CD4-positive, alpha-beta T cell treated with Interleukin-15 for 1 hour (primary cell): ENCODE results near the gene TBC1D14.
"Not testable (repeated sequence)": the region's sequence is repeated elsewhere in the genome, so short reads cannot be mapped to it uniquely, and the experiment has no call there.

Source experiments
- DNase-seq: peaks from one replicate; pipeline ENCODE4 v3.0.0-alpha.2; 2020

TBC1D14 gene

DNA sequence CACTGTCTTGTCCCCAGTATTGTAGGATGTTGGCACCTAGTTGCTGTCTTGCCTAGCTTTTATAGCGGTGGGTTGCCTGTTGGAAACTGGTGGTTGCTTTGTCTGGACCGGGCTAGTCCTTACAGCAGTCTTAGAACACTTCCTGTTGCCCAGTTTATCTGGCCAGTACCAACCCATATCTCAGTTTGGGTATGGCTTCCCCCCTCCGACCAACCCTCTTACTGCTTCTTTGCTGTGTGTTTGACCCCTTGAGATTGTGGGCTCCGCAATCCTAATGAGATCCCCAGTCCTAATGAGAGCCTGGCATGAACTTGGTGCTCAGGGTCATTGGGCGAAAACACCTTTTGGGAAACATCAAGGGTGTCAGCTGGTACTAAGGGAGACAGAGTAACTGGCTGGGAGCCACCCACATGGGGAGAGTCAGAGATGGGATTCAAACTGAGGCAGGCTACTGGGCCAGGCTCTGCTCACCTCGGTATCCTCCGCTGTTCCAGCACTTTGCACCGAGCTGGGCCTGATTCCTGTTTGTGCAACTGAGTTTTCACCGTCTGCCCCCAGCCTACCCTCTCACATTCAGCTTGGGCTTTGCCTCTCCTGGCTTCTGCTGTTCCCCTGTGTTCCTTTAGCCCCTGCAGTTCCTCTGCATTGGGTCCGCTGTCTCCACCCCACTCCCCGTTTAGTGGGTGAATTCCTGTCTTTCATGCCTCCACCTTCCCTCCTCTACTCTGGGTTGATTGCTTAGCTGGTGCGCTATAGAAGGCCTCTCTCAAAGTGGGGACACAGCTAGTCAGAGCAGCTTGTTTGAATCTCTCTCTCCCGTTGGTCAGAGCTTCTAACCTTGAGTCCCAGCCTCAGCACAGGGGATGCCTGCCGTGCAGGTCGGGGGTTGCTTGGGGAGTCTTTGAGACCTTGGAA, 1.6 kb downstream of the TBC1D14 start:
- no peak for DNase-seq

DNA sequence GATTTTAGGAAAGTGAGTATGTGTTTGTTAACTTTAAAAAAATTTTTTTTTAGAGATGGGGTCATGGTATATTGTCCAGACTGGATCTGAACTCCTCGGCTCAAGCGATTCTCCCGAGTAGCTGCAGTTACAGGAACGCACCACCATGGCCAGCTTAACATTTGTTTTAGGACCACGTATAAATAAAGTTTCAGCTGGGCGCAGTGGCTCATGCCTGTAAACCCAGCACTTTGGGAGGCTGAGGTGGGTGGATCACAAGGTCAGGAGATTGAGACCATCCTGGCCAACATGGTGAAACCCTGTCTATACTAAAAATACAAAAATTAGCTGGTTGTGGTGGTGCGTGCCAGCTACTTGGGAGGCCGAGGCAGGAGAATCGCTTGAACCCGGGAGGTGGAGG, 2.3 kb downstream of the TBC1D14 start:
- DNase-seq, result not testable (repeated sequence)

DNA sequence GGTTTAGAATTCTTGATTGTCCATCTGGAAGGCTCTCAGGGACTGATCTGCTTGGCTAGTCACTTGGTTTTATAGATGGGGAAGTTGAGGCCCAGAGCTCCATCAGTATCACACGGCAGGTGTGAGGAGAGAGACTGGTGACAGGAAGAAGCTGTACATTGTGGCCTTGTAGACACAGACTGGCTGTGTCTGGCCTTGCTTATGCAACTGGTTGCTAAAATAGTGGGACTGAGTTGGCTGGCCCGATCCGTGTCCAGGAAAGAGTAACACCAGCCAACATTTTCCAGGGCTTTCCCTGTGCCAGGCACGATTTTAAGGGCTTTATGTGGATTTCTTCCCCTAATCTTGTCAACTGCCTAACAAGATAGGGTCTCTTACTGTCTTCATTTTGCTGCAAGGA, 2.8 kb downstream of the TBC1D14 start:
- DNase-seq, result no peak

GRCh38 chr4:6913350-6913905, 3.8 kb downstream of the TBC1D14 start:
- DNase-seq, result no peak

DNA sequence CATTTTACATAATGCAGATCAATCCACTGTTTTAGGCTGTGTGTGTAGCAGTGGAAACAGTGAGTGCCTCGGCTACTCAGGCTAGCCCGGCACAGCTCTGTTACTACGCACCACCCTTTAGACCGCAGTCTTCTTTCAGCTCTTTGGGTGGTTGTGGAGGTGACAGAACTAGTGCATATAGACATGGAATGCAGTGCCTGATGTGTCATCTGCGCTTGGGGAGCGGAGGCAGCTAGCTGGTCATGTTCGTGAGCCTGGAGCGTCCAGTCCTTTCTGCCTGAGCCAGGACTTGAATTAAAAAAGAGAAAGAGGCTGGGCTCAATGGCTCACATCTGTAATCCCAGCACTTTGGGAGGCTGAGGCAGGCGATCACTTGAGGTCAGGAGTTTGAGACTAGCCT, 4.8 kb downstream of the TBC1D14 start:
- DNase-seq, result no peak

- no peak for DNase-seq
Measured at GRCh38 chr4:6915041-6916005, 5.7 kb downstream of the TBC1D14 start.

- DNase-seq, result no peak
Measured at GRCh38 chr4:6916069-6916586, 6.5 kb downstream of the TBC1D14 start.

DNA sequence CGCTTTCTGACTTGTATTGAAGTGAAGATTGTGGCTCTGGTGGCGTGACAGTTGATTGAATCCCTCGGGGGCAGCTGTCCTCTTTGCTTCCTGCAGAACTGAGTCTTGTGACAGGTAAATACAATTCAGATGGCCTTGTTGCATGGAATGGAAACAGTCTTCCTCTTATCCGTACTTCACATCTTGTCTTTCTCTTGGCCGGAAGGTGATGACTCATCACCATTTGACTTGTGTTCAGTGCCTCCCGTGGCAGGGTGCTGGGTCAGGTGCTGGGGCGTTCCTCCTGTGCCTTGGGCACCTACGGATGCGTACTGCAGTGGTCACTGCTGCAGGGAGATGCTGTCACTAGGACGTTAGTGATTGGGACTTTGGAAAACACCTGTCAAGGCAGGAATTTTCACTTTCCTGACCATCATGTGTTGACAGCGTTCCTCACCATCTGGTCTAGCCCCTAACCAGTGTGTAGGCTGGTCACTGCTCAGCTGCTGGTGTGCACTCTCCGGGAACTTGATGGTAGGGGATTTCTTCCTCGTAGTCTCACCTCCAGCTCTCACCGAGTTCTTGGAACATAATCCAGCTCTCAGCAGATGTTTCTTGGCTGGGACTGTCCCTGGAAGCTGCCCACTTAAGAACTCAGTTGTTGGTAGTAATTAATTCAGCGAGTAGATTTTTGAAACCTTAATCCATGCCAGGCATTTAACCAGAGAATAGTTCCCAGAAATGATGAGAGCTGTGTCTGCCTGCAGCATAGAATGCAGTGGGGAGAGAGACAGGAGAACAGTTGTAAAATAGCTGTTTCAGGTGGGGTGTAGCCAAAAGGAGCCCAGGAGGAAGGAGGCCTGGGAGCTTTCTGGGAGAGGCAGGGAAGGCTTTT, 7.2 kb downstream of the TBC1D14 start:
- DNase-seq, result peak; percentile 64

DNA sequence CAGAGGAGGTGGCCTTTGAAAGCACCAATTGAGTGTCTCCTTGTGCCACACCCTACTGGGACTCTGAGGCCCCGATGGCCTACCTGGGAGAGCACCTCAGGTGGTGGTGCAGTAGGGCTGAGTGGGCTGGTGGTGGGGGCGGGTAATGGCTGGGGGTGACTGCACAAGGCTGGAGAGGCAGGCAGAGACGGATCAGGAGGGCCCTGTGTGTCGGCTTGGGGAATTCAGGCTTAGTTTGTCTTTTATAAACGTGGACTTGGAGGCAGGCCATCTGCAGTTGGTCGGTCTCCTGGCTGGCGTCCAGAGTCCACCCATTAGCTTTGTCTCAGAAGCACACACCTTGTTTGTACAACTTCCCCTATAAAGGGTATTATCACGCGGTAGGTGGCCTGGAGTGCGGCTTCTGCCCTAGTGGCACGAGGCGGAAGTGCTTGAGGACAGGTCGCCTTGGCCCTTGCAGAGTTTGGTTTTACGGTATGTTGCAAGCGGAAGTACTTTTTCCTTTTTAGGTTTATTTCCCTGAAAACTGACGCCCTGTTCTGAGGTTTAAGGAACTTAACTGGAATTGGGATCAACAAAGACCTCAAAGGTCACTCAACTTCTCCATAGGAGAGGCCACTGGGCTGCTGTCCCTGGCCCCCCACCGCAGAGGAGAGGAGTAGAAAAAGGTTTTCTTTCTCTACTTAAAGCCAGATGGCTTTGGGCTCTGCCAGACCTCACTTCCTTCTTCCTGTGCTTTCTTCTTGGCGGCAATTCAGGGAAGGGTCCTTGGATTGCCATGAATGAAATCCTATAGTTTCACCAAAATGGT, 8.0 kb downstream of the TBC1D14 start:
- DNase-seq, result peak; percentile 71

DNA sequence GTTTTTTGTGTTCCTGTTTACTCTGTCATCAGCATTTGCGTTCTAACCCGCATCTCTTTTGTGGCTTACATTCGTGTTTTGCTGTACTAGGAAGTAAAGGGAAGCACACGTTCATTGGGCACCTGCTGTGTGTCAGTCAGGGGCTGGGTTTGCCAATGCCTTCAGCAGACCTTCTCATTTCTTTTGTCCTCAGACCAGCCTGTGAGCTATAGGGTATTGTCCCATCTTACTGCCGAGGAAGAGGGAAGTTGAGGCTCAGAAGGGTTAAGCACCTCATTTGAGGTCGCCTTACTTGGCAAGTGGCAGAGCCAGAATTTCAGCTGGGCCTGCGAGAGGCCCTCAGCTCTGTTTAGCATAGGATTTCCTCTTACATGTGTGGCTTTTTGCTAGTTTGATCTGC, 8.7 kb downstream of the TBC1D14 start:
- DNase-seq, result no peak

DNA sequence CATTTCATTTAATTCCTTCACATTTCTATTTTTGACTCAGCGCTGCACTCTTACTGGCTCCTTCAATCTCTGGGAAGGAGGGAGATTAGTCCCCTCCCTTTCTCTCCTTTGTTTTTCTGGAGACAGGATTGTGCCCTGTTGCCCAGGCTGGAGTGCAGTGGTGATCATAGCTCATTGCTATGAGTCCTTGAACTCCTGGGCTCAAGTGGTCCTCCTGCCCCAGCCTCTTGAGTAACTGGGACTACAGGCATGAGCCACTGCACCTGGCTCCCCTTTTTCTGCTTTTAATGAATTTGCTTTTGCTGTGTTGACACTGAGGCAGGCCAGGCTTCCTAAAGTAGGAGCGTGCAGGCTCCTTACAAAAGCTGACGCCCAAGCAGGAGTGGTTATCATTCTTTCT, 10.5 kb downstream of the TBC1D14 start:
- DNase-seq, result no peak

DNA sequence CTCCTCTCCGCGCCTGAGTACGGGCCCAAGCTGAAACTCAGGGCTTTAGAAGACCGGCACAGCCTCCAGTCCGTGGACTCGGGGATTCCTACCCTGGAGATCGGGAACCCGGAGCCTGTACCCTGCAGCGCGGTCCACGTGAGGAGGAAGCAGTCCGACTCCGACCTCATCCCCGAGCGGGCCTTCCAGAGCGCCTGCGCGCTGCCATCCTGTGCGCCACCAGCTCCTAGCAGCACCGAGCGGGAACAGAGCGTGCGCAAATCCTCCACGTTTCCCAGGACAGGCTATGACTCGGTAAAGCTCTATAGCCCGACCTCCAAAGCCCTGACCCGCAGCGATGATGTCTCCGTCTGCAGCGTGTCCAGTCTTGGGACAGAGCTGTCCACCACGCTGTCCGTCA, 13.9 kb downstream of the TBC1D14 start:
- no peak for DNase-seq

GRCh38 chr4:6924361-6924779, 14.7 kb downstream of the TBC1D14 start:
- no peak for DNase-seq

DNA sequence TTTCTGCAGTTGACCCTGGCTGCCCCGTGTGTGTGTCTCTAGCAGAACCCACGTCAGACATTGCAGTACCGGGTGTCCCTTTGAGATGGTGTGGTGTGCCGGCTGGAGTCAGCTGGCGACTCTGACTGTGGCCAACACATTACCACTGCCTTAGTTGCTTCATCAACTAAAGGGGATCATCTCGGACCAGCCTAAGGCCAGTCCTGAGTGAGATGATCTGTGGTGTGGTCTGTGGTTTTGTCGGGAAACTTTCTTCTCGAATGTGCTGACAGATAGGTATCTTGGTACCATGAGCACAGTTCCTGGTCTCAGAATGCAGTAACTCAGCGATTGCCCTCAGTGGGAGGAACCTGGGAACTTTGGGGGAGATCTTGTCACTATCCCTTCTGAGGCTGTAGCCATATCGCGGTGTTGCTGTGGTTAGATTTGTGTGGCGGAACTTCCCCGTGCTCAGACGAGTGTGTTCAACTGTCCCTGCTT, 15.8 kb downstream of the TBC1D14 start:
- peak; percentile 33 for DNase-seq

GRCh38 chr4:6926081-6926480, 16.5 kb downstream of the TBC1D14 start:
- no peak for DNase-seq

DNA sequence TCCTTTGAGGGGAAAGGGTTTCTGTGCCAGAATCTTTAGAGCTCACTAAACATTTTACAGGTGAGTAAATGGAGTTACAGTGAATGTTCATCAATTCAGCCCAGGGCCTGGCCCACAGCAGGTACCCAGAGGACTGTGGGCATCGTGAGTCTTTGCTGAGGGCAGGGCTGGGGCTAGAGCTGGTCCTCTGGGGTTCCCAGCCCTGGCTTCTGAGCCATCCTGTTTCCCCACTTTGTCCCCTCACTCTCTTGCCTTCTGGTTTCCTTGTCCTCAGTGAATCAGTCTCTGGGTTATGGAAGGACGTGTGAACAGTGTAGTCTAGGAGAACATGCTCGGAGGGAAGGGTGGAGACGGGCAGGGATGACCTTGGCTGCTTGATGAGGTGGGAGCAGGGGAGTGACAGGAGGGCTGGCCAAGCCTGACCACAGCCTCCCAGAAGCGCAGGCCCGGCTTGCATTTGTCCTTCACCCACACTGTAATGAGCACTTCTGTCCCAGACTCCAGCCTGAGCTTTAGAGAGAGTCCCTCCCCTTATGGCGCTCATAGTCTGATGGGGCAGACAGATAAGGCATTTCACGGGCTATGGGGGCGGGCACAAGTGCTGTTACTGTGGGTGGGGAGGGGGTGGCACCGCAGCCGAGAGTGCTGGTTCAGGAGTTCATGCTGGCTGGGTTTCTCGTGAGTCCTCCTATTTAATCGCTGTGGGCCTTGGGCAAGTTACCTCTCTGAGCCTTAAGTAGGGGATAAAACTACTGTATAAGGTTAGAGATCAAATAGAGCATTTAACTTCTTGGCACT, 17.3 kb downstream of the TBC1D14 start:
- peak; percentile 50 for DNase-seq

- no peak for DNase-seq
Measured at GRCh38 chr4:6928081-6928480, 18.5 kb downstream of the TBC1D14 start.

DNA sequence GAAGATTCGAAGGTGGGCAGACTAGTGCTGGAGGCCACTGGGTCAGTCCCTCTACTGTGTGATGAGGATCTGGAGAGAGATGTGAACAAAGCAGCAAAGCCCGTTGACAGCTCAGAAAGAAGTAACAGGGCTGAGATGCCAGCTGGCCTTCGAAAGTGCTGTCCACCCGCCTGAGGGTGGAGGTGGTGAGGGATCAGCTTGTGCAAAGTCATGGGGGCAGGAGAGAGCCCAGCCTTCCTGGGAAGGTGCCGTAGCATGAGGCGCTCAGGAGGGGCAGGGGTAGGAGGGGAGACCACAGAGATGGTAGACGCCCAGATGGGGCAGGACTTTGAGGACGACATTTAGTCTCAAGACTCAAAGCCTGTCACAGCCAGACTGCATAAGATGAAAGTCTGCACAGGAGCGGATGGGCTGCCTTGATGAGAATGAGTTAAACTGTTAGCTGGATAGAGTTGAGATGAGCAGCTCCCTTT, 19.7 kb downstream of the TBC1D14 start:
- no peak for DNase-seq

- DNase-seq, result no peak
Measured at GRCh38 chr4:6929812-6930464, 20.3 kb downstream of the TBC1D14 start.
